Colonic mucosa (tissue), 4 donors: ENCODE measurements around the gene BNIP5. TPM values are rescaled to one million over a fixed set of nuclear protein-coding genes. Genes with fewer than 3 reads are reported as not detected.

Experiments
- DNase-seq: peaks from one replicate; pipeline ENCODE4 v3.0.0-alpha.2; 2020
- H3K27ac ChIP-seq: fragments of 200-600 bp; one replicate; pipeline ENCODE4 v1.8.0; 2021
- H3K27me3 ChIP-seq: fragments of 200-600 bp; one replicate; pipeline ENCODE4 v1.8.0; 2021
- H3K36me3 ChIP-seq: fragments of 200-600 bp; one replicate; pipeline ENCODE4 v1.8.0; 2021
- H3K4me1 ChIP-seq: fragments of 200-600 bp; one replicate; pipeline ENCODE4 v1.8.0; 2021; ENCODE audit warnings: mild to moderate bottlenecking
- H3K4me3 ChIP-seq: fragments of 200-600 bp; one replicate; pipeline ENCODE4 v1.8.0; 2021
- H3K9ac ChIP-seq, 2 donors: one replicate each; pipeline ENCODE4 v1.7.0; 2013; ENCODE audit warnings: control low read depth in 2 of 2, low read depth in 2 of 2, low read length in 2 of 2
- H3K9me3 ChIP-seq: fragments of 200-600 bp; one replicate; pipeline ENCODE4 v1.8.0; 2021
- intact Hi-C: fragments of 100-400 bp; cut with DNase I; formaldehyde crosslinking; loops from one replicate; pipeline ENCODE4 v1.14.1; 2022
- total RNA-seq, 2 donors: library from RNA; stranded (reverse); fragmentation: NEBNext Ultra II Directional in 1 of 2; extraction: Animal tissue kit (Norgen Biotek cat#: 25700) in 1 of 2; gene quantifications; one replicate each; pipeline ENCODE4 v1.2.1, GENCODE V29; 2021
- TF ChIP-seq, protein P1 (sequence below): fragments of 200-600 bp; IDR thresholded peaks from one replicate; pipeline ENCODE4 v1.8.0; 2022; ENCODE audit warnings: antibody characterized with exemption, mild to moderate bottlenecking
- donor health status: healthy.
- donor health status: DM: no; HTN: no; CAD: no.
- donor health status: DM: no; HTN: no; CAD: no.

Gene BNIP5
- total RNA-seq, 2 donors from 2014 or later = 4.7 to 7.8 TPM

DNA sequence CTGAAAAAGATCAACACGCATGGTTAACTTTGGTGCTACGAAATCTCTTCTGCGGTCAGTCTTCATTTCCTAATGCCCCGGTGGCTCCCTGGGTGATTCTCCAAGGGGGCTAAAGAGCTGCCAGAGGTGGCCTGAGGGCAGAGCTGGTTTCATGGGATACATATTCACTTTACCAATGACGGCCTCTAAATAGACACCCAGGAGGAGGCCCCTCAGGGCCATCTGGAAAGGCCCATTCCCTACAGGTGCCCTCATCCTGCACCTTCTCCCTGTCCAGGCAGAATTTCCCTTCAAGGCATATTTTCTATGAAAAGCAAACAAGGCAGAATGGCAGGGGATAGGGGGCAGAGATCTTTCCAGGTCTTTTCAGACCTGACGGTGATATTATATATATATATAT is 12.5 kb downstream of the BNIP5 start:
- H3K27ac ChIP-seq = no peak overlapping the region
- TF ChIP-seq, protein P1, sequence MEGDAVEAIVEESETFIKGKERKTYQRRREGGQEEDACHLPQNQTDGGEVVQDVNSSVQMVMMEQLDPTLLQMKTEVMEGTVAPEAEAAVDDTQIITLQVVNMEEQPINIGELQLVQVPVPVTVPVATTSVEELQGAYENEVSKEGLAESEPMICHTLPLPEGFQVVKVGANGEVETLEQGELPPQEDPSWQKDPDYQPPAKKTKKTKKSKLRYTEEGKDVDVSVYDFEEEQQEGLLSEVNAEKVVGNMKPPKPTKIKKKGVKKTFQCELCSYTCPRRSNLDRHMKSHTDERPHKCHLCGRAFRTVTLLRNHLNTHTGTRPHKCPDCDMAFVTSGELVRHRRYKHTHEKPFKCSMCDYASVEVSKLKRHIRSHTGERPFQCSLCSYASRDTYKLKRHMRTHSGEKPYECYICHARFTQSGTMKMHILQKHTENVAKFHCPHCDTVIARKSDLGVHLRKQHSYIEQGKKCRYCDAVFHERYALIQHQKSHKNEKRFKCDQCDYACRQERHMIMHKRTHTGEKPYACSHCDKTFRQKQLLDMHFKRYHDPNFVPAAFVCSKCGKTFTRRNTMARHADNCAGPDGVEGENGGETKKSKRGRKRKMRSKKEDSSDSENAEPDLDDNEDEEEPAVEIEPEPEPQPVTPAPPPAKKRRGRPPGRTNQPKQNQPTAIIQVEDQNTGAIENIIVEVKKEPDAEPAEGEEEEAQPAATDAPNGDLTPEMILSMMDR = no peak
- intact Hi-C loops = no loop called here
- H3K36me3 ChIP-seq = no peaks in the 10 kb centered on the region
- no peaks in the 10 kb centered on the region for H3K4me1 ChIP-seq
- H3K9me3 ChIP-seq = no peaks in the 10 kb centered on the region
- no peak for DNase-seq
- no peak overlapping the region for H3K9ac ChIP-seq
- H3K4me3 ChIP-seq = no peak overlapping the region
- H3K27me3 ChIP-seq = no peaks in the 10 kb centered on the region

DNA sequence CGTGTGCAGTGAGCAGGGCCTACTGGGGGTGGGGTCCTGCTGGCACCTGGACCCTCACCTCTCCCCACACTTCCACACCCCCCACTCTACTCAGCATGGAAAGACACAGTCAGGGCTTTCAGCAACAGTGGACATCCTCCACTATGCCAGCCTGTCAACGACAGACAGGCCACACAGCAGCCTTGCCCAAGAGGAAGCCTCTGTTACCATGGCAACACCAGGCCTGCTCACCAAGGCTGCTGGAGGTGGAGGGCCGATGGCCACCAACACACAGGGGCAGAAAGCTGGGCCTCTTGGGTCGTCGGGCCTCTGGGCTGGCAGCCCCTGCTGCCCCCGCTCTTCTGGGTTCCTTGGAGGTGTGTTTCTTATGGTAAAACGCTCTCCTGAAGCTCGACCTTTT is 13.6 kb downstream of the BNIP5 start:
- Histone ChIP-seq H3K36me3 (no peaks in the 10 kb centered on the region), H3K27ac (no peak overlapping the region), H3K4me1 (no peaks in the 10 kb centered on the region), H3K27me3 (no peaks in the 10 kb centered on the region), H3K4me3 (no peak overlapping the region), H3K9me3 (no peaks in the 10 kb centered on the region), H3K9ac (no peak overlapping the region)
- TF ChIP-seq, protein P1 = no peak
- intact Hi-C loops = no loop called here
- DNase-seq = no peak

DNA sequence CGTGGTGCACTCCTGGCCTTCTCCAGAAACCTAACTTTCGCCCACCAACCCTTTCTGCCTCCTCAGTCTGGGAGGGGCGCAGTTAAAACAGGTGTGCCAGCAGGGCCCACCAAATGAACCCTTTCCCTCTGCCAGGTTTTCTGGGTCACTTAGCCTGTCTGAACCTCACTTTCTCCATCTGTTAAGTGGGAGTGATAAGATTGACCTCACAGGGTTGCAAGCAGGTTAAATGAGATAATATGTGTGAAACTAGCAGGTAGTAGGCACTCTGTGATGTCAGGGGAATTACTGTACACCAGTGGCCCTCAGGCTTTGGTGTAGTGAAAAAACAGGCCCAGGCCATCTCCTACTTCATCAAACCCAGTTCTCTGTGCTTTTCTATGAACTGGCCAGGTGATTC is 14.1 kb downstream of the BNIP5 start:
- TF ChIP-seq, protein P1 = no peak
- no peak for DNase-seq
- intact Hi-C loops = no loop called here
- H3K9me3 ChIP-seq = no peaks in the 10 kb centered on the region
- H3K36me3 ChIP-seq = no peaks in the 10 kb centered on the region
- H3K9ac ChIP-seq = no peak overlapping the region
- no peak overlapping the region for H3K27ac ChIP-seq
- H3K4me1 ChIP-seq = no peaks in the 10 kb centered on the region
- no peaks in the 10 kb centered on the region for H3K27me3 ChIP-seq
- H3K4me3 ChIP-seq = no peak overlapping the region

DNA sequence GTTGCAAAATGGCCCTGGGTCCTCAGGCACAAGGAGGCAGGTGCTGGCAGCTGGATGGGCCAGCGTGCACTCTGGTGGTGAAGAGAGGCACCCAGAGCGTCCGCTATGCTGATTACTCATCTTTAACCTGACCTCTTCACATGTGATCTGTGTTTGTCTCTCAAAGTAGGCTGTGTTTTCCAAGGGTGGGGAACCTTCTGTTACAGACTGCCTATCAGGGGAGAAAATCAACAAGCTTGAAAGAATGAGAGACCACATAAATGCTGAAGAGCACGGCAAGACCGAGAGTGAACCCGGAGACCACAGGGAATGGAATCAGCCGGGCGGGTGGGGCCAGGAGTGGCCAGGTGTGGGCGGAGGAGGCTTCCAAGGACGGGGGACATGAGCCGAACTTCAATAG is 16.2 kb downstream of the BNIP5 start:
- TF ChIP-seq, protein P1 = no peak
- H3K27ac ChIP-seq = peak overlapping the region; percentile 67
- H3K36me3 ChIP-seq = no peaks in the 10 kb centered on the region
- DNase-seq = peak; percentile 61
- no peaks in the 10 kb centered on the region for H3K4me1 ChIP-seq
- peak overlapping the region in 1 of 2 donors; percentile 23 for H3K9ac ChIP-seq
- no peaks in the 10 kb centered on the region for H3K27me3 ChIP-seq
- H3K9me3 ChIP-seq = no peaks in the 10 kb centered on the region
- intact Hi-C loops = no loop called here
- H3K4me3 ChIP-seq = no peak overlapping the region

DNA sequence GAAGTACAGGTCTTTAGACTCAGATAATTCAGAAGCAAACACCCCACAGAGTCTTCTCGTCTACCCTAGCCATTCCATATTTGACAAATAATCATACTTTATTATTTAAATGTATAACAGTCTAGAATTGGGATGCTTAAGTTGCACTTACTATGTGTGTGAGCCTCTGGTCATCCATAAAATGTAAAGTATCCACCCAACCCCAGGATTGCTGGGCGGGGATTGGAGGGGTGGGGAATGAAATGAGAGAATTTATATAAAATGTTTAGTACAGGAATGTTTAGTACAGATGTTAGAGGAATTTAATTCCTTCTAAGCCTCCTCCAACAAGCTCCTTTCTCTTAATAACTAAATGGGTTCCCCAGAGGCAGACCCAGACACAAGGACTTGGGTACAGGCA is 16.9 kb downstream of the BNIP5 start:
- H3K4me1 ChIP-seq = no peaks in the 10 kb centered on the region
- H3K9ac ChIP-seq = peak overlapping the region in 1 of 2 donors; percentile 30
- TF ChIP-seq, protein P1 = no peak
- no peaks in the 10 kb centered on the region for H3K36me3 ChIP-seq
- intact Hi-C loops = no loop called here
- H3K27me3 ChIP-seq = no peaks in the 10 kb centered on the region
- no peak overlapping the region for H3K4me3 ChIP-seq
- DNase-seq = peak; percentile 62
- no peaks in the 10 kb centered on the region for H3K9me3 ChIP-seq
- H3K27ac ChIP-seq = peak overlapping the region; percentile 67

DNA sequence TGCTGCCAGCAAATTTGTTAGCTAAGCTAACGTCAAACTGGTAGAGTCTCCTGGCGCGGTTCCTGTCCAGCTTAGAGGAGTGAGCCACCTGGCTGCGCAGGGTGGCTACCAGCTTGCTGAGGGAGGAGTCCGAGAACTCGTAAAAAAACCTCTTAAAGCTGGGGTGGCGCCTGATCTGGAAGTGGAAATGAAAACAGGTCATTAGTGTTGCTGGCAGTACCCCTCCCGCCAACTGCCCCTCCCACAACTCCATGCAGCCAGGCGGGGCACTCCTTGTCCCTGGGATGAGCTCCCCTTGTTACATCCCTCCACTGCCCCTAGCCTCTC is 17.3 kb downstream of the BNIP5 start:
- Histone ChIP-seq H3K9ac (peak overlapping the region in 1 of 2 donors; percentile 30), H3K4me3 (no peak overlapping the region), H3K27ac (peak overlapping the region; percentile 67), H3K36me3 (no peaks in the 10 kb centered on the region), H3K9me3 (no peaks in the 10 kb centered on the region), H3K27me3 (no peaks in the 10 kb centered on the region), H3K4me1 (no peaks in the 10 kb centered on the region)
- TF ChIP-seq, protein P1 = peak; percentile 11
- peak; percentile 90 for DNase-seq
- intact Hi-C loops = no loop called here
